ENCODE results near the gene ARID1B. TPM values are rescaled to one million over a fixed set of nuclear protein-coding genes. Genes with fewer than 3 reads are reported as not detected.

The ARID1B gene
- total and polyA plus RNA-seq, 12 donors = 13.3 to 85.6 (median 50.9) TPM

DNA sequence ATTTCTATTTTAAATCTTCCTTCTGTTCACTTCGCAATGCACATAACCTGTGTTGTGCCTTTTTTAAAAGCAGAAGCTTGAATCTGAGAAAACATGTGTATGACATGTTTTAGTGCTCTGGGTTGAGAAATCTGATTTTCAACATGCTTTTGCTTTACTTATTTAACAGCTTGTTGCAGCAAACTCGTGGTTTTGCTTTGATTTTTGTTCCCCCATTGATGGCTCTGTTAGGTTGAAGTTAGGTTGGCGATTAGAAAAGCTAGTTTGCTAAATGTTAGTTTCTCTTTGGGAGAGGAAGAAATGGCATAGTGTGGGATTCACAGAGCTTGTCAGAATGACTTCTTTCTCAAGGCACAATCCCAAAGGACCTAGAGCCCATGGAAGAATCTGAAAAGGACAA is 375.4 kb downstream of the ARID1B start:
- peaks cover 0 to 6% of the 10 kb centered on the region in 2 donors for H3K36me3 ChIP-seq (replicated peaks in 1 of 2)
- no peaks in the 10 kb centered on the region for H3K9me3 ChIP-seq (replicated peaks in 1 of 3)
- 76 to 80% (median 78%) methylated on average over 3 of the region's 3 CpGs for WGBS, 4 donors
- H3K27ac ChIP-seq = peak overlapping the region in 1 of 5 donors; percentile 53
- no peaks in the 10 kb centered on the region for H3K27me3 ChIP-seq
- intact Hi-C loops (cut with DNase I) = no loop called here
- peaks cover 16 to 36% of the 10 kb centered on the region in 2 donors for H3K4me1 ChIP-seq (replicated peaks in 1 of 2)
- TF ChIP-seq POLR2A (IDR thresholded peaks at IDR 0.05) = no peak
- TF ChIP-seq, protein P1, sequence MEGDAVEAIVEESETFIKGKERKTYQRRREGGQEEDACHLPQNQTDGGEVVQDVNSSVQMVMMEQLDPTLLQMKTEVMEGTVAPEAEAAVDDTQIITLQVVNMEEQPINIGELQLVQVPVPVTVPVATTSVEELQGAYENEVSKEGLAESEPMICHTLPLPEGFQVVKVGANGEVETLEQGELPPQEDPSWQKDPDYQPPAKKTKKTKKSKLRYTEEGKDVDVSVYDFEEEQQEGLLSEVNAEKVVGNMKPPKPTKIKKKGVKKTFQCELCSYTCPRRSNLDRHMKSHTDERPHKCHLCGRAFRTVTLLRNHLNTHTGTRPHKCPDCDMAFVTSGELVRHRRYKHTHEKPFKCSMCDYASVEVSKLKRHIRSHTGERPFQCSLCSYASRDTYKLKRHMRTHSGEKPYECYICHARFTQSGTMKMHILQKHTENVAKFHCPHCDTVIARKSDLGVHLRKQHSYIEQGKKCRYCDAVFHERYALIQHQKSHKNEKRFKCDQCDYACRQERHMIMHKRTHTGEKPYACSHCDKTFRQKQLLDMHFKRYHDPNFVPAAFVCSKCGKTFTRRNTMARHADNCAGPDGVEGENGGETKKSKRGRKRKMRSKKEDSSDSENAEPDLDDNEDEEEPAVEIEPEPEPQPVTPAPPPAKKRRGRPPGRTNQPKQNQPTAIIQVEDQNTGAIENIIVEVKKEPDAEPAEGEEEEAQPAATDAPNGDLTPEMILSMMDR (IDR thresholded peaks at IDR 0.05) = no peak
- DNase-seq = no peak
- H3K4me3 ChIP-seq = no peak overlapping the region

DNA sequence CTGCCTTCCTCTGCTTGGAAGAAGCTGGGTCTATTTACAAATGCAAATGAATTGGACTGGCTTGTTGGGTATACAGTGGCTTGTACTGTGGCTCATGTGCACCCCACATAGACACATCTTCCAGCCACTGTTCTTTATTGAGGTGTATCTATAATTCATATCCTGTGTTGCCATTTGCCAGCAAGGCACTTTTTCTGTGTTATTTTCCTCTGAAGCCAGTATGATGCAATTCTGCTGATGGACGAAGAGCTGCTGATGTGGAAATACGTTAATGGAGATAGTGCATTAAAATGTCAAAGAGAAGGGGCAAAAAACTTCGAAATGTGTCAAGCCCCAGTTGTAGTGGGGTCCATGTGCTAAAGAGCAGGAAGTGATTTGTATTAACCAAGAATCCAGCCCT is 378.6 kb downstream of the ARID1B start:
- Histone ChIP-seq H3K27me3 (no peaks in the 10 kb centered on the region), H3K4me3 (no peak overlapping the region), H3K36me3 (replicated peaks in 1 of 2) (no peaks in the 10 kb centered on the region), H3K27ac (no peak overlapping the region), H3K4me1 (replicated peaks in 1 of 2) (peaks cover 9 to 19% of the 10 kb centered on the region in 2 donors), H3K9me3 (replicated peaks in 1 of 3) (no peaks in the 10 kb centered on the region)
- intact Hi-C loops (cut with DNase I) = no loop called here
- DNase-seq = no peak
- no peak for TF ChIP-seq POLR2A (IDR thresholded peaks at IDR 0.05)
- TF ChIP-seq, protein P1 (IDR thresholded peaks at IDR 0.05) = no peak
- 72 to 76% (median 75%) methylated on average over 3 of the region's 3 CpGs for WGBS, 4 donors

- 94 to 97% (median 95%) methylated on average over 3 to 9 of the region's 9 CpGs for WGBS, 4 donors
- TF ChIP-seq, protein P1 (IDR thresholded peaks at IDR 0.05) = no peak
- Histone ChIP-seq H3K27me3 (no peaks in the 10 kb centered on the region), H3K27ac (no peak overlapping the region), H3K36me3 (replicated peaks in 1 of 2) (no peaks in the 10 kb centered on the region), H3K4me3 (no peak overlapping the region), H3K9me3 (replicated peaks in 1 of 3) (no peaks in the 10 kb centered on the region), H3K4me1 (replicated peaks in 1 of 2) (peaks cover under 1 to 7% of the 10 kb centered on the region in 2 donors)
- intact Hi-C loops (cut with DNase I) = no loop called here
- no peak for DNase-seq
Observed at GRCh38 chr6:157157258-157157657, 380.1 kb downstream of the ARID1B start.

DNA sequence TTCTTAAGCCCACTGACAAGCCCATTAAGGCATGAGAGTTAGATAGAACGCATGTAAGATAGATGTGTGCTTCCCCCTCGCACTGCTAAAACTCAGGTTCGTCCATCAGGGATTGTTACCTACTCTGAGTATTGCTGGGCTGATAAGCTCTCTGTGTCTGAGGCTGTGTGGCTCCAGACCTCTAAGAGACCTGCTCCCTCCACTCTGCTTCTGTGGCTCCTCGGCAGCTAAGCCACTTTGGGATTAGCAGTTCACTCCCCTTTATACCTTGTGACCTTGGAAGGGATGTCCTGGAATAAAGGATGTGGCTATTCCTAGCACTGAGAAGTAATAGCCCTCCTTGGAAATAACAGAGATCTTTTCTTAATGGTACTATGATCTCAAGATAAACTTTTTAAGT is 381.3 kb downstream of the ARID1B start:
- Histone ChIP-seq H3K27ac (no peak overlapping the region), H3K4me3 (no peak overlapping the region), H3K9me3 (replicated peaks in 1 of 3) (no peaks in the 10 kb centered on the region), H3K36me3 (replicated peaks in 1 of 2) (no peaks in the 10 kb centered on the region), H3K27me3 (no peaks in the 10 kb centered on the region), H3K4me1 (replicated peaks in 1 of 2) (no peaks in the 10 kb centered on the region)
- TF ChIP-seq, protein P1 (IDR thresholded peaks at IDR 0.05) = no peak
- no peak for TF ChIP-seq POLR2A (IDR thresholded peaks at IDR 0.05)
- WGBS, 4 donors = 88 to 95% (median 91%) methylated on average over 4 of the region's 4 CpGs
- intact Hi-C loops (cut with DNase I) = no loop called here
- DNase-seq = no peak

All from adrenal gland (tissue), 12 donors.